ENCODE results near the gene XYLB.

Gene XYLB

GRCh38 chr3:38343797-38344594 is 2.6 kb upstream of the XYLB start:
- no peaks in the 10 kb centered on the region for H3K36me3 ChIP-seq
- peaks cover 19 to 21% of the 10 kb centered on the region in 2 experiments for H3K4me1 ChIP-seq (ENCODE audit: control insufficient read depth in 1 of 2, insufficient read depth in 1 of 2, low read depth in 1 of 2, low read length in 1 of 2)
- TF ChIP-seq CTCF (IDR thresholded peaks at IDR 0.05), result no peak
- H3K27ac ChIP-seq, result no peak overlapping the region
- H3K27me3 ChIP-seq, result no peaks in the 10 kb centered on the region
- no peak overlapping the region for H3K4me3 ChIP-seq (ENCODE audit: low read depth in 1 of 2, low read length in 1 of 2)
- H3K9me3 ChIP-seq, result no peaks in the 10 kb centered on the region

- H3K4me3 ChIP-seq (ENCODE audit: low read depth in 1 of 2, low read length in 1 of 2), result peak overlapping the region; percentile 74
- no peaks in the 10 kb centered on the region for H3K27me3 ChIP-seq
- TF ChIP-seq CTCF (IDR thresholded peaks at IDR 0.05), result no peak
- no peaks in the 10 kb centered on the region for H3K36me3 ChIP-seq
- no peaks in the 10 kb centered on the region for H3K9me3 ChIP-seq
- H3K4me1 ChIP-seq (ENCODE audit: control insufficient read depth in 1 of 2, insufficient read depth in 1 of 2, low read depth in 1 of 2, low read length in 1 of 2), result peaks cover 19 to 21% of the 10 kb centered on the region in 2 experiments
- H3K27ac ChIP-seq, result peak overlapping the region; percentile 42
These were observed 552 bp upstream of the XYLB start for GRCh38 chr3:38345879-38346586.

- no peak for TF ChIP-seq CTCF (IDR thresholded peaks at IDR 0.05)
- no peaks in the 10 kb centered on the region for H3K36me3 ChIP-seq
- H3K27ac ChIP-seq, result no peak overlapping the region
- H3K9me3 ChIP-seq, result no peaks in the 10 kb centered on the region
- H3K27me3 ChIP-seq, result no peaks in the 10 kb centered on the region
- H3K4me3 ChIP-seq (ENCODE audit: low read depth in 1 of 2, low read length in 1 of 2), result peak overlapping the region in 1 of 2 experiments; percentile 74
- peaks cover 19 to 21% of the 10 kb centered on the region in 2 experiments for H3K4me1 ChIP-seq (ENCODE audit: control insufficient read depth in 1 of 2, insufficient read depth in 1 of 2, low read depth in 1 of 2, low read length in 1 of 2)
These were observed 1.0 kb downstream of the XYLB start for GRCh38 chr3:38347421-38348200.

GRCh38 chr3:38348903-38349302 is 2.3 kb downstream of the XYLB start:
- no peaks in the 10 kb centered on the region for H3K36me3 ChIP-seq
- H3K27me3 ChIP-seq, result no peaks in the 10 kb centered on the region
- H3K27ac ChIP-seq, result no peak overlapping the region
- H3K4me1 ChIP-seq (ENCODE audit: control insufficient read depth in 1 of 2, insufficient read depth in 1 of 2, low read depth in 1 of 2, low read length in 1 of 2), result peaks cover 19 to 21% of the 10 kb centered on the region in 2 experiments
- TF ChIP-seq CTCF (IDR thresholded peaks at IDR 0.05), result no peak
- H3K9me3 ChIP-seq, result no peaks in the 10 kb centered on the region
- H3K4me3 ChIP-seq (ENCODE audit: low read depth in 1 of 2, low read length in 1 of 2), result no peak overlapping the region

GRCh38 chr3:38349684-38350359 is 3.2 kb downstream of the XYLB start:
- no peak overlapping the region for H3K27ac ChIP-seq
- H3K36me3 ChIP-seq, result no peaks in the 10 kb centered on the region
- H3K27me3 ChIP-seq, result no peaks in the 10 kb centered on the region
- no peak overlapping the region for H3K4me3 ChIP-seq (ENCODE audit: low read depth in 1 of 2, low read length in 1 of 2)
- no peaks in the 10 kb centered on the region for H3K9me3 ChIP-seq
- no peak for TF ChIP-seq CTCF (IDR thresholded peaks at IDR 0.05)
- peaks cover 13 to 16% of the 10 kb centered on the region in 2 experiments for H3K4me1 ChIP-seq (ENCODE audit: control insufficient read depth in 1 of 2, insufficient read depth in 1 of 2, low read depth in 1 of 2, low read length in 1 of 2)

All from neutrophil (primary cell).